SK-N-SH treated with all-trans-retinoic acid at 6 μM for 48 hours (cell line): Measurements from ENCODE around the gene RBMX.
"Not testable (repeated sequence)": the region's sequence is repeated elsewhere in the genome, so short reads cannot be mapped to it uniquely, and the experiment has no call there.

Experiments
- ARNTL ChIP-seq: fragments of 450-650 bp; formaldehyde crosslinking; IDR thresholded peaks from 2 replicates; pipeline ENCODE4 v1.5.0; 2020; ENCODE audit warnings: low read depth, mild to moderate bottlenecking, moderate library complexity, borderline replicate concordance
- BACH2 ChIP-seq: fragments of 250-450 bp; sonication (Bioruptor Pico); IDR thresholded peaks from 2 replicates; pipeline ENCODE4 v1.9.0; 2021; ENCODE audit warnings: mild to moderate bottlenecking, borderline replicate concordance
- CREB5 ChIP-seq: fragments of 250-450 bp; sonication (Bioruptor Pico); IDR thresholded peaks from 2 replicates; pipeline ENCODE4 v1.5.1; 2020; ENCODE audit warnings: low read depth, mild to moderate bottlenecking, moderate library complexity
- CSRNP3 ChIP-seq: fragments of 250-450 bp; sonication (Bioruptor Pico); IDR thresholded peaks from 2 replicates; pipeline ENCODE4 v1.5.1; 2021; ENCODE audit warnings: mild to moderate bottlenecking, moderate library complexity
- GLIS3 ChIP-seq: fragments of 250-450 bp; sonication (Bioruptor Pico); IDR thresholded peaks from 2 replicates; pipeline ENCODE4 v1.5.0; 2020; ENCODE audit warnings: mild to moderate bottlenecking, moderate library complexity
- OSR1 ChIP-seq: fragments of 250-450 bp; sonication (Bioruptor Pico); IDR thresholded peaks from 2 replicates; pipeline ENCODE4 v1.8.0; 2022; ENCODE audit warnings: moderate library complexity, mild to moderate bottlenecking, inconsistent platforms
- PATZ1 ChIP-seq: fragments of 250-450 bp; sonication (Bioruptor Pico); IDR thresholded peaks from 2 replicates; pipeline ENCODE4 v1.8.0; 2020; ENCODE audit warnings: mild to moderate bottlenecking, moderate library complexity, borderline replicate concordance
- PPARA ChIP-seq: fragments of 250-450 bp; sonication (Bioruptor Pico); IDR thresholded peaks from 2 replicates; pipeline ENCODE4 v1.5.0; 2020; ENCODE audit warnings: mild to moderate bottlenecking, borderline replicate concordance
- RARB ChIP-seq: fragments of 250-450 bp; sonication (Bioruptor Pico); IDR thresholded peaks from 2 replicates; pipeline ENCODE4 v1.8.0; 2021; ENCODE audit warnings: mild to moderate bottlenecking, moderate library complexity
- TCF4 ChIP-seq: fragments of 250-450 bp; sonication (Bioruptor Pico); IDR thresholded peaks from 2 replicates; pipeline ENCODE4 v1.8.0; 2021; ENCODE audit warnings: mild to moderate bottlenecking, moderate library complexity, borderline replicate concordance
- TSHZ2 ChIP-seq: fragments of 250-450 bp; sonication (Bioruptor Pico); IDR thresholded peaks from 2 replicates; pipeline ENCODE4 v1.5.0; 2020; ENCODE audit warnings: mild to moderate bottlenecking, moderate library complexity

GRCh38 chrX:136904067-136904466 lies 23.5 kb upstream of the RBMX start:
- not testable (repeated sequence) for TF ChIP-seq PATZ1 (CRISPR knock-in tag); PPARA; TSHZ2 (CRISPR knock-in tag); RARB (CRISPR knock-in tag); OSR1 (CRISPR knock-in tag); GLIS3 (CRISPR knock-in tag); TCF4 (CRISPR knock-in tag); CSRNP3 (CRISPR knock-in tag); ARNTL (CRISPR knock-in tag); BACH2 (CRISPR knock-in tag); CREB5 (CRISPR knock-in tag)
